Colonic mucosa (tissue), 4 donors: ENCODE data around the gene ASB3. TPM values are rescaled to one million over a fixed set of nuclear protein-coding genes. Genes with fewer than 3 reads are reported as not detected.

ENCODE experiments used
- DNase-seq: peaks from one replicate; pipeline ENCODE4 v3.0.0-alpha.2; 2020
- H3K27ac ChIP-seq: fragments of 200-600 bp; one replicate; pipeline ENCODE4 v1.8.0; 2021
- H3K27me3 ChIP-seq: fragments of 200-600 bp; one replicate; pipeline ENCODE4 v1.8.0; 2021
- H3K36me3 ChIP-seq: fragments of 200-600 bp; one replicate; pipeline ENCODE4 v1.8.0; 2021
- H3K4me1 ChIP-seq: fragments of 200-600 bp; one replicate; pipeline ENCODE4 v1.8.0; 2021; ENCODE audit warnings: mild to moderate bottlenecking
- H3K4me3 ChIP-seq: fragments of 200-600 bp; one replicate; pipeline ENCODE4 v1.8.0; 2021
- H3K9ac ChIP-seq, 2 donors: one replicate each; pipeline ENCODE4 v1.7.0; 2013; ENCODE audit warnings: control low read depth in 2 of 2, low read depth in 2 of 2, low read length in 2 of 2
- H3K9me3 ChIP-seq: fragments of 200-600 bp; one replicate; pipeline ENCODE4 v1.8.0; 2021
- intact Hi-C: fragments of 100-400 bp; cut with DNase I; formaldehyde crosslinking; loops from one replicate; pipeline ENCODE4 v1.14.1; 2022
- total RNA-seq, 2 donors: library from RNA; stranded (reverse); fragmentation: NEBNext Ultra II Directional in 1 of 2; extraction: Animal tissue kit (Norgen Biotek cat#: 25700) in 1 of 2; gene quantifications; one replicate each; pipeline ENCODE4 v1.2.1, GENCODE V29; 2021
- TF ChIP-seq, protein P1 (sequence below): fragments of 200-600 bp; IDR thresholded peaks from one replicate; pipeline ENCODE4 v1.8.0; 2022; ENCODE audit warnings: antibody characterized with exemption, mild to moderate bottlenecking
- donor health status: healthy.
- donor health status: DM: no; HTN: no; CAD: no.
- donor health status: DM: no; HTN: no; CAD: no.

The ASB3 gene
- total RNA-seq, 2 donors from 2014 or later, result 9.9 to 12.3 TPM

- no peak overlapping the region for H3K9ac ChIP-seq
- H3K36me3 ChIP-seq, result no peaks in the 10 kb centered on the region
- H3K9me3 ChIP-seq, result no peaks in the 10 kb centered on the region
- H3K4me3 ChIP-seq, result no peak overlapping the region
- H3K27ac ChIP-seq, result no peak overlapping the region
- DNase-seq, result no peak
- no peaks in the 10 kb centered on the region for H3K4me1 ChIP-seq
- H3K27me3 ChIP-seq, result no peaks in the 10 kb centered on the region
- intact Hi-C loops, result no loop called here
- TF ChIP-seq, protein P1, sequence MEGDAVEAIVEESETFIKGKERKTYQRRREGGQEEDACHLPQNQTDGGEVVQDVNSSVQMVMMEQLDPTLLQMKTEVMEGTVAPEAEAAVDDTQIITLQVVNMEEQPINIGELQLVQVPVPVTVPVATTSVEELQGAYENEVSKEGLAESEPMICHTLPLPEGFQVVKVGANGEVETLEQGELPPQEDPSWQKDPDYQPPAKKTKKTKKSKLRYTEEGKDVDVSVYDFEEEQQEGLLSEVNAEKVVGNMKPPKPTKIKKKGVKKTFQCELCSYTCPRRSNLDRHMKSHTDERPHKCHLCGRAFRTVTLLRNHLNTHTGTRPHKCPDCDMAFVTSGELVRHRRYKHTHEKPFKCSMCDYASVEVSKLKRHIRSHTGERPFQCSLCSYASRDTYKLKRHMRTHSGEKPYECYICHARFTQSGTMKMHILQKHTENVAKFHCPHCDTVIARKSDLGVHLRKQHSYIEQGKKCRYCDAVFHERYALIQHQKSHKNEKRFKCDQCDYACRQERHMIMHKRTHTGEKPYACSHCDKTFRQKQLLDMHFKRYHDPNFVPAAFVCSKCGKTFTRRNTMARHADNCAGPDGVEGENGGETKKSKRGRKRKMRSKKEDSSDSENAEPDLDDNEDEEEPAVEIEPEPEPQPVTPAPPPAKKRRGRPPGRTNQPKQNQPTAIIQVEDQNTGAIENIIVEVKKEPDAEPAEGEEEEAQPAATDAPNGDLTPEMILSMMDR, result no peak
These were observed 89.1 kb downstream of the ASB3 start for GRCh38 chr2:53697686-53698085.

DNA sequence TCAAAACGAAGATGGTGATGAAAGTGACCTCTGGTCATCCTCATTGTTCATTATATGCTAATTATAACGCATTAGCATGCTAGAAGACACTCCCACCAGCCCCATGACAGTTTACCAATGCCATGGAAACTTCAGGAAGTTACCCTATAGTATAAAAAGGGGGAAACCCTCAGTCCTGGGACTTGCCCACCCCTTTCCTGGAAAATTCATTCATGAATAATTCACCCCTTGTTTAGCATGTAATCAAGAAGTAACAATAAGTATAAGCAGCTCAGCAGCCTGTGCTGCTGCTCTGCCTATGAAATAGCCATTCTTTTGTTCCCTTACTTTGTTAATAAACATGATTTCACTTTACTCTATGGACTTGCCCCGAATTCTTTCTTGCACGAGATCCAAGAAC is 89.7 kb downstream of the ASB3 start:
- no peak overlapping the region for H3K4me3 ChIP-seq
- TF ChIP-seq, protein P1, result no peak
- no peaks in the 10 kb centered on the region for H3K36me3 ChIP-seq
- no peak overlapping the region for H3K9ac ChIP-seq
- H3K27ac ChIP-seq, result no peak overlapping the region
- no peaks in the 10 kb centered on the region for H3K27me3 ChIP-seq
- no peaks in the 10 kb centered on the region for H3K4me1 ChIP-seq
- H3K9me3 ChIP-seq, result no peaks in the 10 kb centered on the region
- DNase-seq, result no peak
- intact Hi-C loops, result no loop called here

- H3K9me3 ChIP-seq, result no peaks in the 10 kb centered on the region
- H3K4me3 ChIP-seq, result no peak overlapping the region
- no peak overlapping the region for H3K27ac ChIP-seq
- H3K36me3 ChIP-seq, result no peaks in the 10 kb centered on the region
- no peaks in the 10 kb centered on the region for H3K27me3 ChIP-seq
- H3K9ac ChIP-seq, result no peak overlapping the region
- intact Hi-C loops, result no loop called here
- TF ChIP-seq, protein P1, result no peak
- no peaks in the 10 kb centered on the region for H3K4me1 ChIP-seq
- no peak for DNase-seq
These were observed 91.2 kb downstream of the ASB3 start for GRCh38 chr2:53695575-53695974.

DNA sequence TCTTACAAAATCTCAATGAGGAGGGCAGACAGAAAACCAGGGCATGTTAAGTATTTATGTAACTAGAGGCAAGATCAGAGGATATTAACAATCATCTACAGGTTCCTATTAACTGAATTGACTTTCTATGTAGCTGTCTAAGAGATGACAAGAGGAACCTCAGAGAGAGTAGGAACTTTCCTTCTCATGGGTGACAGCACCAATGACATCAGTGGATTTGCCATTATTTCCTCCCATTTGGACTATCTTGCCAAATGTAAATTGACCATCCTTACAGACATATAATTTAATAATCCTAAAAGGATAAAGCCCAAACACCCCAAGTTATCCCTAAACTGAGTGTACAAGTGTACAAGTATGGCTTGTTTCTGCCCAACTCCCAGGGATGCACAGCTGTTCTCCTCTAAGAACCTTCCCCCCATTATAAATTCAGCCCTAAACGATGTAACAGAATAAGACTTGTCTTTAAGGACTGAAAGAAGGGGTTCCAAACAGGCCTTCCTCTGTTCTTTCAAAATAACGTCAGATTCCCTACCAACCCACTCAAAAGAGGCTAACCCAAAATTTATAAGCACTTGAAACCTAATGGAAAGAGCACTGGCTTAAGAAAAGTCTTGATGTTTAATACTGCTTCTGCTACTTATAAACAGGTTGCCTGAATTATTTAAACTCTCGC is 92.5 kb downstream of the ASB3 start:
- TF ChIP-seq, protein P1, result no peak
- intact Hi-C loops, result no loop called here
- H3K36me3 ChIP-seq, result no peaks in the 10 kb centered on the region

GRCh38 chr2:53690876-53691275 is 95.9 kb downstream of the ASB3 start:
- H3K36me3 ChIP-seq, result no peaks in the 10 kb centered on the region
- DNase-seq, result no peak
- TF ChIP-seq, protein P1, result no peak
- intact Hi-C loops, result no loop called here
- H3K9me3 ChIP-seq, result no peaks in the 10 kb centered on the region
- H3K9ac ChIP-seq, result no peak overlapping the region
- no peaks in the 10 kb centered on the region for H3K4me1 ChIP-seq
- no peak overlapping the region for H3K4me3 ChIP-seq
- no peak overlapping the region for H3K27ac ChIP-seq
- no peaks in the 10 kb centered on the region for H3K27me3 ChIP-seq

More for the DNA sequence above, 92.5 kb downstream of the ASB3 start:
- Histone ChIP-seq H3K9ac (no peak overlapping the region), H3K9me3 (no peaks in the 10 kb centered on the region), H3K27ac (no peak overlapping the region), H3K27me3 (no peaks in the 10 kb centered on the region), H3K4me3 (no peak overlapping the region), H3K4me1 (no peaks in the 10 kb centered on the region)
- no peak for DNase-seq
